HepG2 (cell line): ENCODE results near the gene FOXA3. TPM values are rescaled to one million over a fixed set of nuclear protein-coding genes. Genes with fewer than 3 reads are reported as not detected.

Experiments used
- BCL6 ChIP-seq: IDR thresholded peaks from 2 replicates; pipeline ENCODE4 v1.6.1; 2016; ENCODE audit warnings: missing genetic modification reagents, missing compliant biosample characterization
- ELK4 ChIP-seq: sonication (generic); formaldehyde crosslinking; IDR thresholded peaks from 2 replicates; pipeline ENCODE4 v1.9.0; 2021; ENCODE audit warnings: missing genetic modification reagents, borderline replicate concordance
- MZF1 ChIP-seq: sonication (generic); formaldehyde crosslinking; IDR thresholded peaks from 2 replicates; pipeline ENCODE4 v1.8.1; 2023; ENCODE audit warnings: mild to moderate bottlenecking, missing genetic modification reagents, borderline replicate concordance
- NPAS2 ChIP-seq: sonication (generic); formaldehyde crosslinking; IDR thresholded peaks from 2 replicates; pipeline ENCODE4 v1.8.0; 2022; ENCODE audit warnings: mild to moderate bottlenecking, missing genetic modification reagents, borderline replicate concordance
- NR2C2 ChIP-seq: sonication (generic); formaldehyde crosslinking; IDR thresholded peaks from 2 replicates; pipeline ENCODE4 v1.4.0; 2020; ENCODE audit warnings: missing genetic modification reagents, mild to moderate bottlenecking, moderate library complexity, borderline replicate concordance
- SP4 ChIP-seq: sonication (generic); formaldehyde crosslinking; IDR thresholded peaks from 2 replicates; pipeline ENCODE4 v1.8.1; 2023; ENCODE audit warnings: mild to moderate bottlenecking, missing genetic modification reagents
- USF2 ChIP-seq, 2 experiments: sonication (generic) in 1 of 2; formaldehyde crosslinking in 1 of 2; IDR thresholded peaks; 2 replicates each; pipeline versions ENCODE4 v1.5.1 to v1.6.1; 2011 to 2020; ENCODE audit warnings: borderline replicate concordance in 1 of 2, low read depth in 1 of 2, low read length in 1 of 2, mild to moderate bottlenecking in 1 of 2, missing genetic modification reagents in 1 of 2, moderate library complexity in 1 of 2
- XBP1 ChIP-seq: sonication (generic); formaldehyde crosslinking; IDR thresholded peaks from 2 replicates; pipeline ENCODE4 v1.5.0; 2020; ENCODE audit warnings: missing genetic modification reagents
- XRCC5 ChIP-seq: fragments of 200-400 bp; formaldehyde crosslinking; optimal IDR thresholded peaks from 2 replicates; pipeline ENCODE3; 2017; ENCODE audit warnings: mild to moderate bottlenecking, low read length
- ZFP36 ChIP-seq: fragments of 150-350 bp; IDR thresholded peaks from 2 replicates; pipeline ENCODE4 v1.6.1; 2018; ENCODE audit warnings: borderline replicate concordance, low read length, low read depth; ENCODE audit not compliant: partially characterized antibody
- ZFP82 ChIP-seq: sonication (generic); formaldehyde crosslinking; IDR thresholded peaks from 2 replicates; pipeline ENCODE4 v1.5.1; 2020; ENCODE audit warnings: mild to moderate bottlenecking, missing genetic modification reagents, borderline replicate concordance
- ZNF780A ChIP-seq: sonication (generic); formaldehyde crosslinking; IDR thresholded peaks from 2 replicates; pipeline ENCODE4 v1.8.0; 2022; ENCODE audit warnings: mild to moderate bottlenecking, missing genetic modification reagents, moderate library complexity
- polyA plus RNA-seq, 8 experiments: library from polyadenylated mRNA; depleted of rRNA in 3 of 8; stranded (reverse) in 7 of 8; unstranded in 1 of 8; fragments of >200 nt; fragmentation: Illumina TruSeq in 4 of 8; extraction: Trizol in 4 of 8; gene quantifications; 2 replicates each; pipeline versions ENCODE4 v1.2.1 to v1.2.3, GENCODE V29; 2011 to 2016; ENCODE audit warnings: low read depth in 4 of 8, missing spikeins in 1 of 8, mixed read lengths in 1 of 8; ENCODE audit not compliant: insufficient read depth in 1 of 8
- total RNA-seq, 5 experiments: library from RNA; depleted of rRNA; stranded (reverse); fragments of >200 nt; fragmentation: Illumina TruSeq; extraction: Trizol; gene quantifications; 2 replicates each; pipeline ENCODE4 v1.2.3, GENCODE V29; 2016; ENCODE audit warnings: low read depth in 1 of 5
- TF ChIP-seq, protein P1 (sequence below): sonication (generic); formaldehyde crosslinking; IDR thresholded peaks from 2 replicates; pipeline ENCODE4 v1.4.0; 2020; ENCODE audit warnings: missing genetic modification reagents
- TF ChIP-seq, protein P2 (sequence below): sonication (generic); formaldehyde crosslinking; IDR thresholded peaks from 2 replicates; pipeline ENCODE4 v1.8.0; 2022; ENCODE audit warnings: low read depth, missing genetic modification reagents
- TF ChIP-seq, protein P3 (sequence below): IDR thresholded peaks from 2 replicates; pipeline ENCODE4 v1.6.1; 2016
- TF ChIP-seq, protein P4 (sequence below): sonication (generic); formaldehyde crosslinking; IDR thresholded peaks from 2 replicates; pipeline ENCODE4 v1.8.1; 2022; ENCODE audit warnings: low read depth, mild to moderate bottlenecking, missing genetic modification reagents

FOXA3 gene
- total and polyA plus RNA-seq, 2 of the 13 experiments (the other 11 are each of a cell fraction or from before 2014, with no cell fraction given) = 29.8 to 47.6 TPM

DNA sequence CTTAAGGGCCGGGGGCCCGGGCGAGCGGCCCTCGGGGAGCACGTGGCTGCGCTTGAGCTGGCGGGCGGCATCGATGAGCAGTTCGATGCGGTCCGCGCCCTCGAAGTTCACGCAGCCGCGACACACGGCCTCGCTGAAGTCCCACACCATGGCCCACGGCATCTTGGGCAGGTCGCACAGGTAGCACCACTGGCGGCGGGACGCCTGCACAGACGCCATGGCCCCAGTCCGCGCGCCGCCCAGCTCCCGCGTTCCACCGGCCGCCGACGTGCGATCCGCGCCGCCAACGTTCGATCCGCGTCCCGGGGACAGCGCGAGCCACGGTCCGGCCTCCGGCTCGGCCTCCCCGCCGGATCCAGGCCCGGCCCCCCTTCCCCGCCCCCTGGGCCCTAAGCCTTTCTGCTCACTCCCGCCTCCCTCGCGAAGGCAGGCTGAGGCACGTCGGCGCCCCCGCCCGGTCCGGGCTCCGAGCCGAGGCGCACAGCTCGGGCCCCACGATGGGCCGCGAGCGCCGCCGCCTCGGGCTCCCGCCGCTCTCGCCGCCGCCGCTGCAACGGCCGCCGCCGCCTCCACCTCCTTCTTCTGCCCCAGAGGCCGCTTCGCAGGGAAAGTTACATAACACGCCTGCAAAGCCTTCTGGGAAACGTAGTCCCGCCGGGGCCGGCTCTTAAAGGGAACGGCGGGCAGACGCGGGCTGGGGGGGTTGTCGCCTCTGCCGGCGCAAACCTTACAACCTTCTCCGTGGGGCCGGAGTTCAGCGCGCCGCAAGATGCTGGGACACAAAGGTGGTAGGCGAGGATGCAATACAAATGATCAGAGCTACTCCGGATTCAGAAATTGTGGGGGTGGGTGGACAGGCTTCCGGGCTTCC, 21.7 kb downstream of the FOXA3 start, which contains the start of gene IRF2BP1 (continued):
- TF ChIP-seq, protein P1, sequence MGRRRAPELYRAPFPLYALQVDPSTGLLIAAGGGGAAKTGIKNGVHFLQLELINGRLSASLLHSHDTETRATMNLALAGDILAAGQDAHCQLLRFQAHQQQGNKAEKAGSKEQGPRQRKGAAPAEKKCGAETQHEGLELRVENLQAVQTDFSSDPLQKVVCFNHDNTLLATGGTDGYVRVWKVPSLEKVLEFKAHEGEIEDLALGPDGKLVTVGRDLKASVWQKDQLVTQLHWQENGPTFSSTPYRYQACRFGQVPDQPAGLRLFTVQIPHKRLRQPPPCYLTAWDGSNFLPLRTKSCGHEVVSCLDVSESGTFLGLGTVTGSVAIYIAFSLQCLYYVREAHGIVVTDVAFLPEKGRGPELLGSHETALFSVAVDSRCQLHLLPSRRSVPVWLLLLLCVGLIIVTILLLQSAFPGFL (CRISPR knock-in tag) = no peak
- TF ChIP-seq NR2C2 (CRISPR knock-in tag) (no peak), USF2 (IDR thresholded peaks at IDR 0.05; ENCODE audit: low read depth, low read length) (no peak), USF2 (CRISPR knock-in tag; IDR thresholded peaks at IDR 0.05; ENCODE audit: borderline replicate concordance) (no peak), SP4 (CRISPR knock-in tag) (no peak; the same call in 1 of the 2 replicates), XBP1 (CRISPR knock-in tag) (no peak), XRCC5 (no peak), BCL6 (CRISPR knock-in tag) (0 out of 2 replicates have a peak, but pooled peaks have one; percentile 9), NPAS2 (no peak), MZF1 (CRISPR knock-in tag) (no peak), ZFP82 (peak; percentile 34; the same call in 1 of the 2 replicates), ELK4 (CRISPR knock-in tag) (no peak), ZFP36 (no peak), ZNF780A (CRISPR knock-in tag) (no peak)
- TF ChIP-seq, protein P2, sequence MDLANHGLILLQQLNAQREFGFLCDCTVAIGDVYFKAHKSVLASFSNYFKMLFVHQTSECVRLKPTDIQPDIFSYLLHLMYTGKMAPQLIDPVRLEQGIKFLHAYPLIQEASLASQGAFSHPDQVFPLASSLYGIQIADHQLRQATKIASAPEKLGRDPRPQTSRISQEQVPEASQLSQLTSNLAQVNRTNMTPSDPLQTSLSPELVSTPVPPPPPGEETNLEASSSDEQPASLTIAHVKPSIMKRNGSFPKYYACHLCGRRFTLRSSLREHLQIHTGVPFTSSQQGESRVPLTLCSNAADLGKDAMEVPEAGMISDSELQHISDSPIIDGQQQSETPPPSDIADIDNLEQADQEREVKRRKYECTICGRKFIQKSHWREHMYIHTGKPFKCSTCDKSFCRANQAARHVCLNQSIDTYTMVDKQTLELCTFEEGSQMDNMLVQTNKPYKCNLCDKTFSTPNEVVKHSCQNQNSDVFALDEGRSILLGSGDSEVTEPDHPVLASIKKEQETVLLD (CRISPR knock-in tag) = peak; percentile 97
- TF ChIP-seq, protein P3, sequence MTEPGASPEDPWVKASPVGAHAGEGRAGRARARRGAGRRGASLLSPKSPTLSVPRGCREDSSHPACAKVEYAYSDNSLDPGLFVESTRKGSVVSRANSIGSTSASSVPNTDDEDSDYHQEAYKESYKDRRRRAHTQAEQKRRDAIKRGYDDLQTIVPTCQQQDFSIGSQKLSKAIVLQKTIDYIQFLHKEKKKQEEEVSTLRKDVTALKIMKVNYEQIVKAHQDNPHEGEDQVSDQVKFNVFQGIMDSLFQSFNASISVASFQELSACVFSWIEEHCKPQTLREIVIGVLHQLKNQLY (CRISPR knock-in tag) = no peak
- TF ChIP-seq, protein P4, sequence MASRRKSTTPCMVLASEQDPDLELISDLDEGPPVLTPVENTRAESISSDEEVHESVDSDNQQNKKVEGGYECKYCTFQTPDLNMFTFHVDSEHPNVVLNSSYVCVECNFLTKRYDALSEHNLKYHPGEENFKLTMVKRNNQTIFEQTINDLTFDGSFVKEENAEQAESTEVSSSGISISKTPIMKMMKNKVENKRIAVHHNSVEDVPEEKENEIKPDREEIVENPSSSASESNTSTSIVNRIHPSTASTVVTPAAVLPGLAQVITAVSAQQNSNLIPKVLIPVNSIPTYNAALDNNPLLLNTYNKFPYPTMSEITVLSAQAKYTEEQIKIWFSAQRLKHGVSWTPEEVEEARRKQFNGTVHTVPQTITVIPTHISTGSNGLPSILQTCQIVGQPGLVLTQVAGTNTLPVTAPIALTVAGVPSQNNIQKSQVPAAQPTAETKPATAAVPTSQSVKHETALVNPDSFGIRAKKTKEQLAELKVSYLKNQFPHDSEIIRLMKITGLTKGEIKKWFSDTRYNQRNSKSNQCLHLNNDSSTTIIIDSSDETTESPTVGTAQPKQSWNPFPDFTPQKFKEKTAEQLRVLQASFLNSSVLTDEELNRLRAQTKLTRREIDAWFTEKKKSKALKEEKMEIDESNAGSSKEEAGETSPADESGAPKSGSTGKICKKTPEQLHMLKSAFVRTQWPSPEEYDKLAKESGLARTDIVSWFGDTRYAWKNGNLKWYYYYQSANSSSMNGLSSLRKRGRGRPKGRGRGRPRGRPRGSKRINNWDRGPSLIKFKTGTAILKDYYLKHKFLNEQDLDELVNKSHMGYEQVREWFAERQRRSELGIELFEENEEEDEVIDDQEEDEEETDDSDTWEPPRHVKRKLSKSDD (CRISPR knock-in tag) = no peak
